NOMO-1 treated with dmso at 0.1 percent for 144 hours (cell line): ENCODE results near the gene TTYH3.
"Not testable (repeated sequence)": the region's sequence is repeated elsewhere in the genome, so short reads cannot be mapped to it uniquely, and the experiment has no call there.

Source experiments
- DNase-seq: peaks from one replicate; lab custom pipeline; 2025; ENCODE audit not compliant: unreplicated experiment; lab: John Stamatoyannopoulos, UW

TTYH3 gene

GRCh38 chr7:2662273-2663120 is 30.7 kb downstream of the TTYH3 start:
- DNase-seq: no peak

GRCh38 chr7:2663121-2663886 is 31.5 kb downstream of the TTYH3 start:
- DNase-seq: no peak

DNA sequence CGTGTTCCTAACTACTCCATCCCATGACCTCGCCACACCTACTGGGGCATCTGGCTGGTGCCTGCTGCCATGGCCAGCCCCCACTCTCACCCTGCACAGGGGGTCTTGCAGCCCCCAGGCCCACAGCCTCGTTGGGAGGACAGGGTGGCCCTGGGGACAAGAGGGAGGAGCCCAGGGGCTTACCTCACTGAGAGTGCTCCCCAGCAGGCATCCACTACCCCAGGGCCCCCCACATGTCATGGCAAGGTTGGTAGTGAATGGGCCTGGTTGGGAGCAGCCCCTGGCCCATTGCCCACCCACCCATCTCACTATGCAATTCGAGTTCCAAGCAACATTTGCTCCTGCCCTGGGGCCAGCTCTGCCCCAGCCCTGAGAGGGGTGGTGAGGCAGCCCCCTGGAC is 32.2 kb downstream of the TTYH3 start:
- DNase-seq: no peak

DNA sequence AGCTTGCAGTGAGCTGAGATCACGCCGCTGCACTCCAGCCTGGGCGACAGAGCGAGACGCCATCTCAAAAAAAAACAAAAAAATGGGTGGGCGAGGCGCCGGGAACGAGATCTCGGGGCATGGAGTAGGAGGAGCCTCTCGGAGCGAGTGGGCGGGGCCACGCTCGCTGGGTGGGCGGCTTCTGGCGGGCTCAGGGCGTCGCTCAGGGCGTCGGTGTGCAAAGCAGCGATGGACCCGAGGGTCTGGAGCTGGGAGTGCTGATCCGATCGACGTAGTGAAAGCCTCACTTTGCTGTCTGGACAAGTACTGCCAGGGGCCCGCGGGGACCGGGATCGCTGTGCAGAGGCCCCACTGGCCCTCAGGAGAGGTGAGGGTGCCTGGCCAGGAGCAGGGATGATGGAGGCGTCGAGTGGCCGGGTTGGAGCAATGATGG is 33.6 kb downstream of the TTYH3 start:
- no peak for DNase-seq

DNA sequence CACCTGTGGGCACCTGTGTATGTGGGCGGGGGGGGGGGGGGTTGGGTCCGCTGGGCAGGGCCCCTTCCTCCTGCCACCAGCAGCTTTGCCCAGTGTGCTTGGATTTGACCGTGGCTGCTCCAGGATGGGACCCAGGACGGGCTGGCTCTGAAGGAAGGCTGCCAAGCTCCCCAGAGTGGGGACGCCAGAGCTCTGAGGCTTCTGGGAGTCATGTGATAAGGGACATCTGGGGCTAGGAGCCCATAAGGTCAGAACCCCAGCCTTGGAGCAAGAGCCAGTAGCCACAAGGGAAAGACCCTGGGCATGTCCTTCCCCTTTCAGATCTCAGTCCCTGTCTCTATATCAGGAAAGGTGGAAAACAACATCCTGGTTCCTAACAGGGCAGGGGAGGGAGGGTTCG is 34.4 kb downstream of the TTYH3 start:
- no peak for DNase-seq

GRCh38 chr7:2666588-2667250 is 34.9 kb downstream of the TTYH3 start:
- no peak for DNase-seq

DNA sequence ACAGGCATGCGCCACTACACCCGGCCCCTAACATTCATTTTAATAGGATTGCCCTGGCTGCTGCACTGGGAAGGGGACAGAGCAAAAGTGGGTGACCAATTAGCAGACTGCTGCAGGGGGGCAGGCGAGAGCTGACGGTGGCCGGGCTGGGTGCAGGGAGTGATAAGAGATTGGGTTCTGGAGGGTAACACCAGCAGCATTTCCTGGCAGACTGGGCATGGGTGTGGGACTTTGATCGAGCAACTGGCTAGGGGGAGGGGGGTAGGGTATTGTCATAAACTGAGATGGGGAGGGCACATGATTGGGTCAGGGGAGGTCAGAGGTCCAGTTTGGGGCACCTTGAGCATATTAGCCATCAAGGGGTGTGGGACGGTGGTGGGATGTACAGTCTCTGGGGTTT is 36.1 kb downstream of the TTYH3 start:
- DNase-seq: no peak

DNA sequence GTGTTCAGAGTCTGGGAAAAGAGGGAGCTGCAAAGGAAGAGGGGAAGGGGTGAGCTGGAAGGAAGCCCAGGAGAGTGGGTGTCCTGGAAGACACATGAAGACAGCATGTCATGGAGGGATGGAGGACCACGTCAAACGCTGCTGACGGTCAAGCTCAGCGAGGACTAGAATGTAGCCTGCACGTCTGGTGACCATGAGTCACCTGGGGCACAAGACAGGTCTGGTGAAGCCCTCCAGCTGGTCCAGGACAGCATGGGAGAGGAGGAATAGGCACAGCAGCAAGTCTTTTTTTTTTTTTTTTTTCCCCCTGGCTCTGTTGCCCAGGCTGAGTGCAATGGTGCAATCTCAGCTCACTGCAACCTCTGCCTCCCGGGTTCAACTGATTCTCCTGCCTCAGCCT is 36.6 kb downstream of the TTYH3 start:
- no peak for DNase-seq

DNA sequence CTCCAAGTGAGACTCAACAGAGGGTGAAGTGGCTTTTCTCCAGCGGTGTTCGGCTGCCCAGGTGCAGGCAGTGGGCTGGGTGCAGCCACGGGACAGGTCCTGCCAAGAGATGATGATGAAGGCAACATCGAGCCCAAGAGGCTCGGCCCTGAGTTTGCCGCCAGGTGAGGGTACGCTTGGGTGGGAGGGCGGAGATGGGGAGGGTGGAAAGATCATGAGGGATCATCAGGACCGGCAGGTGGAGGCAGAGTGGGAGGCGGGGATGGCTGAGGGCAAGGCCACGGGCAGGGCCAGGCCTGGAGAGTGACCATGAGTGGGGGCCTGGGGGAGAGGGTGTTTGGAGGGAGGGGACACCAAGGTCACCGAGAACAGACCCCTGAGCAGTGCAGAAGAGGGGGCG is 38.4 kb downstream of the TTYH3 start:
- no peak for DNase-seq

DNA sequence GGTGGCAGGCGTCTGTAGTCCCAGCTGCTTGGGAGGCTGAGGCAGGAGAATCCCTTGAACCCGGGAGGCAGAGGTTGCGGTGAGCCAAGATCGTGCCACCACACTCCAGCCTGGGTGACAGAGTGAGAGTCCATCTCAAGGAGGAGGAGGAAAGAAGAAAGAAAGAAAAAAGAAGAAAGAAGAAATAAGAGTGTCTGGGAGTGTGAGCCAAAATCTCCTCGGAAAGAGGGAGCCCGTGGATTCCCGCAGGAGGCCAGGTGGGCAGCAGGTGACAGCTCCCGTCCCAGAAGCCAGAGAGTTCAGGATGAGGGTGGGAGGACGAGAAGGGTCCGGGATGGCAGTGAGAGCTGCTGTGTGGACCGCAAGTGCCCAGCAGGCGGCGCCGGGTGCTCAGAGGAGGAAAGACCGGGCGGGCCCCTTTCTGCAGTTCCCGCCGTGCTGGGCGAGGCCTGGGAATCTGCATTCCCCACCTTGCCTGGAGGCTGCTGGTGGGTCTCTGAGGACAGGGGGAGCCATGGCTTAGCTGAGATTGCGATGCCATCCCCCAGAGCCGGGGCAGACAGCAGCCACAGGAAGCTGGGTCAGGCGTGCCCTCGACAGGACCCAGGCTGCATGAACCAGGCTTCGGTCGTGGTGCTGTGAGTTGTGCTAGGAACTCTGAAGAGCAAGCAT is 39.1 kb downstream of the TTYH3 start:
- DNase-seq: peak; percentile 19

GRCh38 chr7:2673214-2673613 is 41.4 kb downstream of the TTYH3 start:
- DNase-seq: not testable (repeated sequence)

- no peak for DNase-seq
These were observed 42.1 kb downstream of the TTYH3 start for GRCh38 chr7:2673934-2674333.

DNA sequence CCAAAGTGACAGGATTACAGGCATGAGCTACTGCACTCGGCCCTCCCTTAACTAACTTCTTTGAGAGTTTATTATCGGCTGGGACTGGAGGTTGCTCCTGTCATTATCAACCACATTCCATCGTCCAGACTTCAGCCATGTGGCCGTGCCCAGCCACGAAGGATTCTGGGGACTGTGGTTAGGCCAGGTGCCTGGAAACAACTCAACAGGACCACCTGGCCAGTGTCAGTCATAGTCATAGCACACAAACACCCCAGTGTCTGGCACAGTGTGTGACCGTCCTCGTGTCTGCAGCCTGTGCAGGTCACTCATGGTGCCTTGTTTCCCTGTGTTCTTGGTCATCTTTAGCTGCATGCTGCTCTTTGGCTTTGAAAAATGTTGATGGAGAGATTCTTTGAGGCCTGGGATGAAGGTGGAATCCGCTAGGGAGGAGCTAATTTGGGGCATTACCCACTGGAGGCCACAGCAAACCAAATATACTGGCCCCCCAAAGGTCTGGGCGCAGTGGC is 43.5 kb downstream of the TTYH3 start:
- no peak for DNase-seq

- not testable (repeated sequence) for DNase-seq
These were observed 44.8 kb downstream of the TTYH3 start for GRCh38 chr7:2676576-2676975.

DNA sequence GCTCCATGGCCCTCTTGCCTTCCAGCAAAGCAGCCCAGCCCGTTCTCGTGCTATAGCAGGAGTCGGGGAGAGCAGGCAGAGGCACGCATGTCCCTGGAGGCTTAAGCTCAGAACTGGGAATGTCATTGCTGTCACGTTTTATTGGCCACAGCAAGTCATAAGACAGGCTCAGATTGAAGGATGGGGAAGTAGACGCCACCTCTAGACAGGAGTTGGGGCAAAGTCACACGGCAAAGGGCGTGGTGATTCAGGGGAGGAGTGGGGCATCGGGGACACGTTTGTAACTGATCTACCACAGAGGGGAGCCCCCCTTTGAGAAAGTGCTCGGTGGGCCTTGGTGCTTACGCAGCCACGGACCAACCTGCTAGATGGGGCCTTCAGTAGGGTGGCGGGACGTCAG is 46.7 kb downstream of the TTYH3 start:
- not testable (repeated sequence) for DNase-seq

- DNase-seq: not testable (repeated sequence)
These were observed 47.6 kb downstream of the TTYH3 start for GRCh38 chr7:2679135-2680127.

GRCh38 chr7:2680256-2680655 is 48.5 kb downstream of the TTYH3 start:
- no peak for DNase-seq

DNA sequence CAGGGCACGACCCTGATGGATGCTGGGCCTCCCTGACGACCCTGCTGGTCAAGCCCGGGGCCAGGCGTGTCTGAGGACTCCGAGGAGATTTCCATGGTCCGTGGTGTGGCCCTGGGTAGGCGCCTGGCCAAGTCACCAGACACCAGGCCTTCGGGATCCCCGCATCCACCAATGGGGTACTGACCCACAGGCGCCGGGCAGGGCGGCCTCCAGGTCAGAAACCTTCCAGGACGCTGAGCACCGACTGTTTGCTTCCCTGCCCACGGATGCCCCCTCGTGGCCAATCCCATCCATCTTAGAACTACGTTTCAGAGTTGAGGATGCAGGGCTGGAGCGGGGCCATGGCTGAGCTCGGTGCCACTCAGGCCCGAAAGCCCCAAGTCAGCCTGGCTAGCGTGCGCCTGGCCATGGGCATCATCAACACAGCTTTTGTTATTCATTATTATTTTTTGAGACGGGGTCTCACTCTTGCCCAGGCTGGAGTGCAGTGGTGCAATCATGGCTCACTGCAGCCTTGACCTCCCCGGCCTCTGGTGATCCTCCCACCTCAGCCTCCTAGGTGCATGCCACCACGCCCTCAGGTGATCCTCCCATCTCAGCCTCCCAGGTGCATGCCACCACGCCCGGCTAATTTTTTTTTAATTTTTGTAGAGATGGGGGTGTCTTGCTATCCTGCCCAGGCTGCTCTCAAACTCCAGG is 49.2 kb downstream of the TTYH3 start:
- peak; percentile 51 for DNase-seq
